ENCODE measurements around the gene FRMPD2.
"Not testable (repeated sequence)": the region's sequence is repeated elsewhere in the genome, so short reads cannot be mapped to it uniquely, and the experiment has no call there.

The FRMPD2 gene

DNA sequence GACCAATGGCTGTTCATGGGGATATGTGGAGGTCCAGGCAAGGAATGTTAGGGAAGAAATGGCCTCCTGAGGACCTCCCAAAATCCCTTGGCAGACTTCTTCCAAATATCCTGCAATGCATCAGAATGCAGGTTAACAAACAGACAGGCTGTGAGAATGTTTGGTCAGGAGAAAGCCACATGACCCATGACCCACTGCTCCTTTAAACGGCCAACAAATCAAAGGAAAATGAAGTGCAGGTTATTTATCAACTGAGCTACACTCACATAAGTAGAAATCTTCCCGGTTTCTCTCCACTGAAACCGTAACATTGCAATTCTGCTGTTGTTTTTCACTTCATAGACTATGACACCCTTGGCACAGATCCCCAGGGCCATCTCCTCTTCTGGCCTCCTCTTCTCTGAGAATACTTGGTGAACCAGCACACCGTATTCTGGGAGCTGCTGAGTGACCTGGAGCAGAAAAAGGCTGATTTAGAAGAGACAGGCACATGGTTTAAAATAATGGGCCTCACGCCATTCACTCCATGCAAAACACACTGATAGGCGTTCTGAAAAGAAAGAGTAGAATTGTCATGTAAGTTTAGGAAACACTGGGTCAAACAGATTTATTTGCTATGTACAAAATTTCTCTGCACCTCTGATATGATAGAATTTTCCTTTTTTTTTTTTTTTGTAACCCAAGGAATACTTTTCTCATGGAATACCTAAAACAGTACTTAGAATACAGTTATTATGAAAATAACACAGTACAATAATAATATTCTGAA is 67.8 kb downstream of the FRMPD2 start:
- DNase-seq (ENCODE audit: low read depth, low spot score), result no peak

DNA sequence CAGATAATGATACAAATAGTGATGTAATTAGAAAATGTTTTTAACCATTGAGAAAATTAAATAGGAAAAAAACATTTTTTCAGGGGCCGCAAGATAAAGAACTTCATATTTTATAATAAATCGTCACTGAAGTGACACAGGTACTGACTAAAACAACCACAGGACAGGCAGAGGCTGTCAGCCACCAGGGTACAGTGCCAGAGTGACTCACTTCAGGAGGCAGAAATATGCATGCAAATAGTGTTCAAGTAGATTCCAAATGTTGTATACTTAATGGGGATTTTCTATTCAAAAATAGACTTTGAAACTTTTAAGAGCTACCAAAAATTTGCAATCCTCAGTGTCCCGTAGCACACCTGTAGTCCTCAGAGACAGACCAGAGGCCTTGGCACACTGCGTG is 68.6 kb downstream of the FRMPD2 start:
- no peak for DNase-seq (ENCODE audit: low read depth, low spot score)

DNA sequence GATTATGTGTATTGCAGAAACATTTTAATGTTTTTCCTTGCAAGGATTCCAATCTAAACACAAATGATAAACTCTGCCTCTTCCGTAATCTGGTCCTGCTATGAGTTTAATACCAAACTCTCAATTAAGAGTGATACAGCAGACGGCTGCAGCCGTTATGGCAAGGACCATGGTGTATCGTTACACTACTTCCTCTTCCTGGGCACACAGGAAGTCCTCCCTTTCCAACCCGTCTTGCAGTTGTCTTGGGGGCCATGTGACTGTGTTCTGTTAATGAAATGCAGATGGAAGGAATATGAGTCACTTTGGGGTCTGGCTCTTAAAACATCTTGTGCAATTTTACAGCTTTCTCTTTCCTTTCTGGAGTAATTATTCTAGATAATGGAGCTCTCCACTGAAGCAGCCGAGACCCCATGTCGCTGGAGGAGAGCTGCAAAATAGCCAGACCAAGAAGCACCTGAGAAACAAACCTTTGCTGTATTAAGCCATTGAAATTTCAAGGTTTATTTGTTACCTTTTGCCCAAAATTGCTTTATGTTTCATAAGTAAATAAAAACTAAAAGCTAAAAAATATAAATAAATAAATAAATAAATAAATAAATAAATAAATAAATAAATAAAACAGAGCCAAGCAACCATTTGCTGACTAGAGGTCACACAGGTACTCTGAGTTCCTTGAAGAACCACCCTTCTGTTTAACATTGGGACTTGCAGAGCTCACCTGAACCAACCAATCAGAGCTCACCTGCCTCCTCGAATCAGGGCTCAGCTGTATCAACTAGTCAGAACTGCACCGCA is 74.7 kb downstream of the FRMPD2 start:
- DNase-seq (ENCODE audit: low read depth, low spot score), result no peak

DNA sequence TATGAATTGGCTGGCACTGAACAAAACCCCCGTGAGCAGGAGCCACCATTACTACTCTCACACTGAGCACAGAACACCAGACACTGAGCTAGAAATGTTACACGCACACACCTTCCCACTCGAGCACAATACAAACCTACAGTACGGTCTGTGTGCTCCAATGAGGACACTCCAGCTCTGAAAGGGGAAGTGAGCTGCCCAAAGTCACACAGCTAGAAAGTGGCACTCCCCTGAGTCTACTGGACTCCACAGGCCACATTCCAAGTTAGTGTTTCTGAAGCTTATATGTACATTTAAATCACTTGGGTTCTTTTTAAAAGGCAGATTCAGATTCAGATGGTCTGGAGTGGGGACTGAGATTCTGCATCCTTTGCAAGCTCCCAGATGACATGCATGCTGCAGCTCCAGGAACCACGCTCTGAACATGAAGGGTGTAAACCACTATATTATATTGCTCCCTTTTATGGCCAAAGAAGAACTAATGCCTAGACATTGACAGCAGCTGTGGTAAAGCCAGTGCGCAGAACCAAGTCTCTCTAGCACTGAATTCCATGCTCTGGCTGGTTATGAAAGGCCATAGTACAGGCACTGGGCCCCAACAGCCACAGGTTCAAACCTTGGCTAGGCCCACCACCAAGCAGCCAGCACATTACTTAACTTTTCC is 77.1 kb downstream of the FRMPD2 start:
- no peak for DNase-seq (ENCODE audit: low read depth, low spot score)

DNA sequence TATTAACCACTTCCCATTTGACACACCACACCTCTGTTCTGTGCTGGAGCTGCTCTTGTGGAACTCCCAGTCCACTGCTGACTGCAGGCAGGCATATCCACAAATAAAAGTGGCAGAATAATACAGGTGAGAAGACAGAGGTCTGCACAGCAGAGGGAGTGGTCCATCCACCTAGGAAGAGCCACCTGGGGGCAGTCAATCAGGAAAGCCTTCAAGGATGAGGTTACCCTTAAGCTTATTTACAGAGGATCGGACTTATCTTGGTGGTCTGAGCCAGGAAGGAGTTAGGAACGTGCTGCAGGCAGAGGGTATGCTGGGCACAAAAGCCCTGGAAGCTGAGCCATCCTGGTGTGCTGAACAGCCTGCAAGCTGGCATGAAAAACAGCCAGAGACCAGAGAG is 78.7 kb downstream of the FRMPD2 start:
- DNase-seq (ENCODE audit: low read depth, low spot score), result no peak

DNA sequence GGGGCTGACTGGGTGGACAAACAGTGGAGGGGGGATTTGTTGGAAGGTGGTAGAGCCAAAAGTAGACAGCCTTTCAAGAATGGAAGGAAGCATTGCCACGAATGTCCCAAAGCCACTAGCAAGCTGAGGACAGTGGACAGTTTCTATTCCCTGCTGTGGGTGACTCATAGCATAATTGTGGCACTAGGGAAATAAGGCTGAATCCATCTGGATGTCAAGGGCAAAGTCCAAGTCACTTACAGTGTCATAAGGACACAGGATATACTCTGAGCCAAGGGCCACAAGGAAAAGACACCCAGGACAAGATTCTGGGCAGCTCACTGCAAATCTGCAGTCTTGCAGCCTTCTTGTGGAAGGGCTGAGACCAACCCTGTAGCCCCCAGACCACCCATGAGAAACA is 79.7 kb downstream of the FRMPD2 start:
- DNase-seq (ENCODE audit: low read depth, low spot score), result no peak

DNA sequence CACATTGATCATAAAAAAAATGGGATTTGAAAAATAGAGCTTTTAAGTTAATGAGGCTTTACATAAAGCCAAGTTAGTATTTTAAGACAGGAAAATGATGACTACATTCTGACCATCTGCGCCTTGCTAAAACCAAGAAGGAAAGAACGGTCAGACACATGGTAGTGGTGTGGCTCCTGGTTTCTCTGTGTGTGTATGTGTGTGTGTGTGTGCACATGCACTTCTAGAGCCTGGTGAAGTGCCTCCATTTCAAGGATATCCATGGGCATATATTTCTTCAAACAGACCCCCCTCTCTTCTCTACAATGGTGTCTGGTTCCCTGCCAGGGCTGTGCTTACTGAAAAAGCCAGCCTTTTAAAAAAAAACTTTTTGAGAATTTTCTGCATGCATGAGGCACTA is 80.9 kb downstream of the FRMPD2 start:
- DNase-seq (ENCODE audit: low read depth, low spot score), result no peak

DNA sequence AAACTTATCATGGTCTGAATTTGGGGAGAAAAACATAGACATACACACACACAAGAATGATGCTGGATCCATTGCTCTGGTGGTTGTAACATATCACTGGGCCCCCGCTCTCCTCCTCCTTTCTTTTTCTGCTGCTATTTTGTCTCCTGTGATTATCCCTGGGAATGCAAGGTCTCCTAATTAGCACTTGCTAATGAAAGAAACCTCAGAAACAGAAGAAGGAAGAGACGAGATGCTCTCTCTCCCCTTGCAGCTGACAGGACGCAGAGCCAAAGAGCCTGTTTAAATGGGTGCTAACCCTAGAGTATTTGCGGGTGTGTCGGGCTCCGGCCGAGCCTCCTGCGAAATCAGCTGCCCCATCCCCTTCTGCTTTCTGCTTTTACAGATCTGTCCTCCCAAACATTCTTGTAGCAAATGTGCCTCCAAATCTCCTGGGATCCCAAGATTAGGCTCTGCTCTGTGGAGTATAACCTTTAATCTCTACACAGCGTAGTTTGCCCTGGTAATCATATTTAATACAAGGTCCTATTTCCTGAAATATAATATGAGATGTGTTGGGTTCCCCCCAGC is 81.5 kb downstream of the FRMPD2 start:
- no peak for DNase-seq (ENCODE audit: low read depth, low spot score)

DNA sequence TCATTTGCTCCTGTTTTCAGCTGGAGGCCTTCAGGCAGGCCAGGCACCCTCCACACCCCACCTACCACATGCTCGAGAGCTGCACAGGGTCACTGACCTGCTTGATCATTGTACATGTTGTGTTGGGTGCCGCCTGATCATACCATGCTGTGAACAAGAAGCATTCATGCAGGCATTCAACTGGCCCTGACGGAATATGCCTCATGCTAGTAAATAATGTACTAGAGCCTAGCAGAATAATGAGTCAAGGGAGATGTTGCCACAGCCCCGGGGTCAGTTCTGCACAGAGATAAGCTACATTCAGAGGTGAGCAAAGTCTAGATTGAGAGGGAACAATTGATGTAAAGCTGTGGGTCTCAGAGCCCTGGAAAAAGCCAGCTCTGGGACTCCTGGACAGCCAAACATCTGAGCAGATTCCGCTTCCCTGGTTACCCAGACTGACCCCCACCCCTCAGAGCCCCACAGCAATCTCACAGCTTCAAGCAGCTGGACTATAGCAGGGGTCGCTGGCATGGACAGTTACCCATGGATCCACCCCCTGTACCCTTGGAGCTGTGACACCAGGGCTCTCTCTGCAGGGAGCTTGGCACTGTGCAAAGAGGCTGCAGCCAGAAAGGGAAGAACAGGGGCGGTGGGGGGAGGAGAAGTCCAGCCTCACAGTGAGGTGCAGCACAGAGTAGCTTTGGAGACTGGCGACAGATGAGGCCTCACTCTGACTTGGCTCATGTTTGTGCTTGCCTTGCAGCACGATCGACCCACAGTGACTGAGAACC is 86.6 kb downstream of the FRMPD2 start:
- DNase-seq (ENCODE audit: low read depth, low spot score), result no peak

DNA sequence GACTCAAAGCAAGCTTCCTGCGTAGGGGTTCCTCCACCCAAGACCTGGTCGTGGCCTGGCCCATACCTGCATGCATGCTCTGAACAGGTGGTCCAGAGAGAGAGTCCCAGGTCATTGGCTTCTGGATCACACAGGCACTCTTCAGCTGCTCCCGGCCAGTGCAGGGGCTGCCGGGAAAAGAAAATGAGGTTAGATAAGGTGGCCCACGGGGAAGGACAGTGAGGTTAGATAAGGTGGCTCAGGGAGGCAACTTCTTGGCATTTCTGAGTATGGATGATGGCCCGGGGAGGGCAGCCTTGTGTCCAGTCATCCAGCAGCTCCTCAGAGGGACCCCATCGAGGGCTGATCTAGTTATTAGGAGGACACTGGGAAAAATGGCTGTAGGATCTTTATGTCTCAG is 87.4 kb downstream of the FRMPD2 start:
- no peak for DNase-seq (ENCODE audit: low read depth, low spot score)

DNA sequence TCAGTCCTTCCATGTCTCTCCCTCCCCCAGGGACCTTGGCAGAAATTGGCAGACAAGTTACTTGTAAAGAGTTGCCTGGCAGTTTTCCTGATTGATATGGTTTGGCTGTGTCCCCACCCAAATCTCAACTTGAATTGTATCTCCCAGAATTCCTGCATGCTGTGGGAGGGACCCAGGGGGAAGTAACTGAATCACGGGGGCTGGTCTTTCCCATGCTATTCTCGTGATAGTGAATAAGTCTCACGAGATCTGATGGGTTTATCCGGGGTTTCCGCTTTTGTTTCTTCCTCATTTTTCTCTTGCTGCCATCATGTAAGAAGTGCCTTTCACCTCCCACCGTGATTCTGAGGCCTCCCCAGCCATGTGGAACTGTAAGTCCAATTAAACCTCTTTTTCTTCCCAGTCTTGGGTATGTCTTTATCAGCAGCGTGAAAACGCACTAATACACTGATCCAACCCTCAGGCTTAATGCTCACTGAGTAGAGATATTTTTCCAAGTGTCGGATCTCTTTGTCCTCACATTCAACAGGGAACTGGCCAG is 88.2 kb downstream of the FRMPD2 start:
- not testable (repeated sequence) for DNase-seq (ENCODE audit: low read depth, low spot score)

DNA sequence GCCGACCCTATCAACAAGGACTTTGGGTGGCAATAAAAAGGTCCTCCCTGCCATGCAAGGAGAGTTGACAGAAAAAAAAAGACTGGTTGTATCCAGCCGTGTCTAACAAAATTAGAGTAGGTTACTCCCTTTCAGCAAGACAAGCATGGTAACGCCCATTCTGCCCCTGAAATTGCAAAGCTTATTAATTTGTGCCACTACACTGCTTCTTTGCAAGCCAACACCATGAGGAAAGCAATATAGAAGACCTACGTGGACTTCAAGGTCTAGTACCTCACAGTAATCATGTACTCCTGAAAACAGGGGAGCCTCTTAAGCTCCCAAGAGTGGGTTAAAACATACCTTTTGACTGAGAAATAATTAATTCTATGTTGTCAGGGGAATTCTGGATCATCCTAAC is 90.3 kb downstream of the FRMPD2 start:
- DNase-seq (ENCODE audit: low read depth, low spot score), result no peak

DNA sequence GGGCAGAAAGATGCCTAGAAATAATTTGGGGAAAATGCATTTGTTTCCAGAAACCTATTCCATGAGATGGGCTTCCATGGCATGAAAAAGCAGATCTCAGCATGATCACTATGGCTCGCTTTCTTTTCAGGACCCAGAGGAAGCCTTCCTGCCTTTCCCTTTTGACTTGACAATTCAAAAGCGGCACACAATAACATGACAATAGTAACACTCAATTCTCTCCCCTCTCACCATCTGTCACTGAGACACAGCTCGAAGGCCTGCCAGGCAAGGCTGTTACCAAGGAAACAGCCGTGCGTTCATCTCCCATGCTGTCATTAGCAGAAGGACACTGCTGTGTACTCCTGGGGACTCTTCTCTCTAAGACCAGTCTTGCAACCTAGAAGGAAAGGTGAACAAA is 101.8 kb downstream of the FRMPD2 start:
- not testable (repeated sequence) for DNase-seq (ENCODE audit: low read depth, low spot score)

DNA sequence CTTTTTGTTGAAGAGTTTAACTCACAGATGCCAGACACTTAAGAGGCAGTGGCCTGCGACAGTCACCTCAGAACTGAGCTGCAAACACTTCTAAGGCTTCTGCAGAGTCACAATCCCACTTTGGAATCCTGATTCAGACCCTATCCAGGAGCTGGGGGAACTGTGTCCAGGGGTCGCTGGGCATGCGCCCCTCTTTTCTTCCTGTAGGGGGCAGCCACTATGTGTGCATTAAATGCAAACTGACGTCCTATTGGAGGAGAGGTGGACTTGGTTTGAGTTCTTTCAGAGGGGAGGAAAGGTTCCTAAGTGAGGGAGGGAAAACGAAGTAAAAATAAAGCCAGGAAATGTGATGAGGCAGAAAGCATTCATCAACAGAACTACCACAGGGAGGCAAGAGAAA is 113.8 kb downstream of the FRMPD2 start:
- not testable (repeated sequence) for DNase-seq (ENCODE audit: low read depth, low spot score)

DNA sequence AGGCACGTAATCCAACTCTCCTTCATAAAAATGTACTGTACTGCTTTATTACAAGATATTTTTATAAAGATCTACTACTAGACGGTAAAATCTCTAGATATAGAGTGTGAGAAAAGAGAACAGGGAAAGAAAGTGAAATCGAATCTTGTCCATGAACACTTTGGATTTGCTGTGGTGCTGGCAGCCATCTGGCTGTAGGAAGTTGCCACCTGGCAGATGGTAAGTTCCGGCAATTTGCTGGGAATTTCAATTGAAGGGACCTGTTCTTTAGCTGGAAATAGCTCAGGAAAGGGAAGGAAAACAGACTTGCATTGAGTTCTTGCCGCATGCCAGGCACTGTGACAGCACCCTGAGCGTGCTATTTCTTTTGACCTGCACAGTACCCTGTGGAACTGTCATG is 114.3 kb downstream of the FRMPD2 start:
- not testable (repeated sequence) for DNase-seq (ENCODE audit: low read depth, low spot score)

DNA sequence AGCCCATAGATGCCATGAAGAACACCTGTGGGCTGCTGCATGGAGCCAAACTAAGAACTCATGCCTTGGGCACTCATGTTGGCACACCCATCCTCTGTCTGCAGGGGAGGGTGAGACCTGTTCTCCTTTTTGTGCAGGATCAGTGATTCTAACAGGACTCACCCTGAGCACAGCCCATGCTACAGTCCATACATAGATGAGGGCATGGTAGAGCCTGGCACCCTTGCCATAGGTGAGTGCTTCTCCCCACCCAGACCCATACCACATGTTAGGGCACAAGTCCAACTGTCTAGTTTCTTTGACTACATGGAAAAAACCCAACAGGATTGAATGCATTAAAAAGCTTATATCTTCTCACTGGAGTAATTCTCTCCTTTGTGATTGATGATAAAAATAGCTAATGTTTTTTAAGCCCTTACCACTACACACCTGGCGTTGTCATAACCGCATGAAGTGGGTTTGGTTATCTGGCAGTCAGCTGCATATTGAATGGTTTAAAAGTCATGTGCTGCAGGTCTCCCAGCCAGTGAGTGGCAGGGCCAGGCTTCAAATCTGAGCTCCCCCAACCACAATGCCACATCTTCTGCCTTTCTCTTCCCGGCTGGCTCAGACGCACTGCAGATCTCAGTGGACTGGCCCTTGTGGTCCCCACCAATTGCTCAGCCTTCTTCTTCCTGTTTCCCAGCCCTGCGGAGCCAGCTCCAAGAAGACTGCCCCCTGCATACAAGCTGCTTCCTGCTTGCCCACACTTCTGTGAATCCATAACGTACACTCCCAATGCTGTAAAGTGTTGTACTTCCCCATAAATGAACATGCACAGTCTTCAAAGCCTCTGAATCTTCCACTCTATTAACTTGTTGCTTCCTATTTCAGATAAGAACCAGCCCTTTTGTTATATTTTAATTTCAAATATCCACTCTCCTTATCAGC is 120.0 kb downstream of the FRMPD2 start:
- not testable (repeated sequence) for DNase-seq (ENCODE audit: low read depth, low spot score)

DNA sequence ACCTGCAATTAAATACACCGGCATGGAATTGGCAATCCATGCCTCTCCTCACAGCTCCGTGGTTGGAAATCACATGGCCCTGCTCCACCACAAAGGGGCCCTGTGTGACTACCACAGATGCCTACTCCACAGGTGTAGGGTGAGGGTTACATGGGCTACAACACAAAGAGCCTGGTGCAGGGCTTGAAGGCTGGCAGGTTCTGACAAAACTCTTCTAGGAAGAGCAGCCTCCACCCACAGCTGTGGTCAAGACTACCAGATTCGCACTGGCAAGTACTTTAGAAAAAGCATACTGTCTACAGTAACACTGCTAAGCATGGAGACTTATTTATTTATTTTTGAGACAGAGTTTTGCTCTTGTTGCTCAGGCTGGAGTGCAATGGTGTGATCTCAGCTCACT is 126.9 kb downstream of the FRMPD2 start:
- DNase-seq (ENCODE audit: low read depth, low spot score), result not testable (repeated sequence)

DNA sequence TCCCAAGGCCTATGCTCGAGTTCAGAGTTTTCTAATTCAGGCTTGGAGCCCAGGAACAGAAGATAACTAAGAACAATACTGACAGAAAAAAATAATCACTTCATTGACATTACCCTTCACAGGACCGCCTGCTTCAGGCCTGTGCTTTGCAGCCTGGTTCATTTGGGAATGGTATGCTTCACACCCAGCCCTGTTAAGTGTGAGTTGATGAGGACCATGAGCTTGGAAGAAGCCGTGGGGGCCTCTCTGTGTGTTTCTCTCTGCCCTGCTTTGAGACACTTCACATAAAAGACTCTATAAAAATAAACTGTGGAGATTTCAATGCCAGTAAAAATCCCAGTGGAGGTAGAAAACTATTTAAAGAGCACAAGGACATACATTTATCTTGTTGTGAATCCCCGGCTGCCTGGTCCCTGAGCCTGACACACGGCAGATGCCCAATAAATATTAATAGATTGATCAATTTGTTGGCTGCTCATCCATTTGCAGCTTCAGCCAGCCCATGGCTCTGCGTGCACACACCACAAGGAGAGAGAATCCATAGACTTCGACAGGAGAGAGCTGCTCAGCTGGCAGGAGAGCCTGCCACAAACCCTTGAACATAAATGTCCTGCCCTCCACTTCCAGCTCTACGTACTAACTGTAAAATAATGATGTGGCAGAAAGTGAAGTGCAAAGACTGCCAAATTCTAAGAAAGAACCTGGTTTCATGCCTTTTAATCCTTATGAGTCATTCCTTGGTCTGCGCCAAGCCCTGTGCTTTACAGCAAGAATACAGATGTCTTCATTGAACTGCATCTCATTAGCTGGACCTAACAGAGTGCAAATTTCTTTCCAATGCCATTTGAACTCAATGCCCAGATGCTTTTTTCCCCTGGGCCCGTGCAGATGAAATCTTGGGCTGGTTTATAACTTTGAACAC is 130.5 kb downstream of the FRMPD2 start:
- not testable (repeated sequence) for DNase-seq (ENCODE audit: low read depth, low spot score)

DNA sequence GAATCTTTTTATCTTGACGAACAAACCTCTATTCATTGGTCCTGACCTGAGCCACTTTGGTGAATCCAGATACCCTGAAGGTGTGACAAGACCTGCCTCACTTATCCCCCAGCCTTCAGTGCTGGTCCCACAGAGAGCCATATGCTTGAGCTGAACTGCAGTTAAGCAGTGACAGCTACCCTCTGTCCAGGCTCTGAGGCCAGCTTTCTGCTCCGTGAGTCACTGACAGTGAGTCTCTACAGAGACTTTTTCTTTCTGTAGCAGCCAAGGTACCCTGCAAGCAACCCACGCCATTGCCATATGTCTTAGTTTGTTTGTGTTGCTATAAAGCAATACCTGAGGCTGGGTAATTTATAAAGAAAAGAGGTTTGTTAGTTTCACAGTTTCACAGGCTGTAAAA is 133.5 kb downstream of the FRMPD2 start:
- not testable (repeated sequence) for DNase-seq (ENCODE audit: low read depth, low spot score)
